HepG2 (cell line): ENCODE measurements around the gene NUAK2. TPM values are rescaled to one million over a fixed set of nuclear protein-coding genes. Genes with fewer than 3 reads are reported as not detected.

ENCODE experiments used
- ATAC-seq: fragments of 200-7000 bp; cut with Tn5 transposase; 3 replicates; pipeline ENCODE4 v1.9.1; 2020; ENCODE audit warnings: mild to moderate bottlenecking, moderate library complexity
- BruUV-seq: library from RNA; stranded (reverse); fragments of 400-500 nt; replicated peaks from 2 replicates; lab custom pipeline; 2021; lab: Mats Ljungman, UMichigan
- CTCF ChIA-PET: fragments of 300-600 bp; formaldehyde crosslinking; extraction: SDS; loops from one replicate; lab custom pipeline; 2021; ENCODE audit warnings: low total read pairs, inconsistent platforms, low intra/inter-chr PET ratio; lab: Yijun Ruan, JAX
- POLR2A ChIA-PET: fragments of 350-600 bp; sonication (Branson Sonifier 250); formaldehyde crosslinking; loops from one replicate; lab custom pipeline; 2020; ENCODE audit warnings: antibody characterized with exemption, inconsistent platforms; lab: Yijun Ruan, JAX
- DNase-seq: peaks from one replicate; pipeline ENCODE4 v3.0.0-alpha.2; 2015; ENCODE audit warnings: low spot score
- FAIRE-seq: peaks from 3 replicates; lab custom pipeline; 2011; peaks lifted over from hg19 to GRCh38; lab: Jason Lieb, UNC
- H2AFZ ChIP-seq: one replicate; pipeline ENCODE4 v1.6.1; 2011; ENCODE audit warnings: low read length, inconsistent platforms
- H3K27ac ChIP-seq: fragments of 300-600 bp; 3 replicates; pipeline ENCODE4 v1.8.0; 2011; ENCODE audit warnings: mixed run types, mild to moderate bottlenecking, mixed read lengths, low read length, inconsistent platforms; ENCODE audit not compliant: insufficient read depth; ENCODE audit errors: extremely low read length
- H3K27me3 ChIP-seq, 2 experiments: fragments of 200-600 bp in 1 of 2; 2 replicates in 1 of 2; 3 replicates in 1 of 2; pipeline versions ENCODE4 v1.6.0 to v1.8.0; 2011; ENCODE audit warnings: low read length in 2 of 2, mild to moderate bottlenecking in 2 of 2, moderate library complexity in 2 of 2, inconsistent platforms in 1 of 2; ENCODE audit not compliant: insufficient read depth in 2 of 2, control insufficient read depth in 1 of 2
- H3K36me3 ChIP-seq, 2 experiments: fragments of 200-600 bp in 1 of 2; replicated peaks in 1 of 2; 2 replicates in 1 of 2; 3 replicates in 1 of 2; pipeline versions ENCODE4 v1.5.1 to v1.8.0; 2011; ENCODE audit warnings: low read length in 2 of 2, inconsistent platforms in 1 of 2; ENCODE audit not compliant: insufficient read depth in 2 of 2, control insufficient read depth in 1 of 2
- H3K4me1 ChIP-seq: 2 replicates; pipeline ENCODE4 v1.5.1; 2012; ENCODE audit warnings: low read length, inconsistent platforms; ENCODE audit not compliant: insufficient read depth
- H3K4me2 ChIP-seq: 2 replicates; pipeline ENCODE4 v1.6.0; 2011; ENCODE audit warnings: low read depth, low read length, inconsistent platforms
- H3K4me3 ChIP-seq, 3 experiments: fragments of 200-600 bp in 1 of 3; sonication (generic), shearing (Covaris generic) in 1 of 3; replicated peaks in 1 of 3; 2 replicates each; pipeline ENCODE4 v1.5.1; 2011 to 2016; ENCODE audit warnings: low read length in 3 of 3, inconsistent platforms in 2 of 3, low read depth in 2 of 3, mild to moderate bottlenecking in 2 of 3, control low read depth in 1 of 3, mixed read lengths in 1 of 3; ENCODE audit not compliant: insufficient read depth in 1 of 3
- H3K79me2 ChIP-seq: one replicate; pipeline ENCODE4 v1.6.1; 2011; ENCODE audit warnings: low read length, inconsistent platforms; ENCODE audit not compliant: insufficient read depth
- H3K9ac ChIP-seq: 2 replicates; pipeline ENCODE4 v1.6.0; 2011; ENCODE audit warnings: mild to moderate bottlenecking, low read depth, low read length, inconsistent platforms; ENCODE audit not compliant: insufficient read depth
- H3K9me3 ChIP-seq: 2 replicates; pipeline ENCODE4 v1.5.1; 2012; ENCODE audit warnings: mild to moderate bottlenecking, low read length
- H4K20me1 ChIP-seq: 2 replicates; pipeline ENCODE4 v1.6.0; 2011; ENCODE audit warnings: inconsistent platforms, mild to moderate bottlenecking, low read length, moderate library complexity; ENCODE audit not compliant: insufficient read depth
- ERF ChIP-seq: IDR thresholded peaks from 2 replicates; pipeline ENCODE4 v1.6.1; 2018; ENCODE audit warnings: missing biosample characterization, missing genetic modification reagents
- HNRNPL ChIP-seq: fragments of 200-400 bp; formaldehyde crosslinking; IDR thresholded peaks from 2 replicates; pipeline ENCODE4 v1.6.1; 2017; ENCODE audit warnings: mild to moderate bottlenecking, low read depth, low read length
- KDM2A ChIP-seq: sonication (generic); formaldehyde crosslinking; IDR thresholded peaks from 2 replicates; pipeline ENCODE4 v1.4.0; 2020; ENCODE audit warnings: low read depth, missing genetic modification reagents, borderline replicate concordance
- MEF2D ChIP-seq: sonication (generic); formaldehyde crosslinking; IDR thresholded peaks from 2 replicates; pipeline ENCODE4 v1.5.1; 2020; ENCODE audit warnings: mild to moderate bottlenecking, missing genetic modification reagents
- MEIS2 ChIP-seq: sonication (generic); formaldehyde crosslinking; IDR thresholded peaks from 2 replicates; pipeline ENCODE4 v1.9.0; 2021; ENCODE audit warnings: mild to moderate bottlenecking, missing genetic modification reagents
- REL ChIP-seq: sonication (generic); formaldehyde crosslinking; conservative IDR thresholded peaks from 2 replicates; pipeline ENCODE4 v1.8.0; 2022; ENCODE audit warnings: mild to moderate bottlenecking, missing genetic modification reagents, moderate library complexity
- RNF2 ChIP-seq: fragments of 450-650 bp; conservative IDR thresholded peaks from 2 replicates; pipeline ENCODE4 v1.6.1; 2016; ENCODE audit warnings: low read depth
- SAP130 ChIP-seq: IDR thresholded peaks from 2 replicates; pipeline ENCODE4 v1.6.1; 2016; ENCODE audit warnings: low read depth
- SP4 ChIP-seq: sonication (generic); formaldehyde crosslinking; IDR thresholded peaks from 2 replicates; pipeline ENCODE4 v1.8.1; 2023; ENCODE audit warnings: mild to moderate bottlenecking, missing genetic modification reagents
- TEAD3 ChIP-seq: optimal IDR thresholded peaks from 2 replicates; pipeline ENCODE3; 2016; ENCODE audit warnings: borderline replicate concordance
- ZC3H13 ChIP-seq: sonication (generic); formaldehyde crosslinking; IDR thresholded peaks from 2 replicates; pipeline ENCODE4 v1.8.1; 2023; ENCODE audit warnings: mild to moderate bottlenecking, missing genetic modification reagents, moderate library complexity
- ZNF136 ChIP-seq: sonication (generic); formaldehyde crosslinking; IDR thresholded peaks from 2 replicates; pipeline ENCODE4 v1.8.1; 2022; ENCODE audit warnings: low read depth, mild to moderate bottlenecking, moderate library complexity, missing genetic modification reagents
- ZNF839 ChIP-seq: sonication (generic); formaldehyde crosslinking; IDR thresholded peaks from 2 replicates; pipeline ENCODE4 v1.4.0; 2020; ENCODE audit warnings: missing genetic modification reagents, mild to moderate bottlenecking, borderline replicate concordance
- WGBS: methylation state at CpG from one replicate; pipeline ENCODE4 v1.1.6; 2017; ENCODE audit warnings: low lambda C conversion rate; 5-methylcytosine and 5-hydroxymethylcytosine counted together
- in situ Hi-C: cut with HindIII; loops from 2 replicates; pipeline ENCODE4 v1.10.0; 2017; ENCODE audit warnings: low pct_unique_long_range_greater_than_20kb; ENCODE audit not compliant: extremely low pct_ligation_motif_present
- intact Hi-C: fragments of 100-400 bp; cut with micrococcal nuclease; formaldehyde crosslinking; loops from one replicate; pipeline ENCODE4 v1.10.0; 2022; ENCODE audit not compliant: unreplicated experiment
- polyA plus RNA-seq, 8 experiments: library from polyadenylated mRNA; depleted of rRNA in 3 of 8; stranded (reverse) in 7 of 8; unstranded in 1 of 8; fragments of >200 nt; fragmentation: Illumina TruSeq in 4 of 8; extraction: Trizol in 4 of 8; gene quantifications; 2 replicates each; pipeline versions ENCODE4 v1.2.1 to v1.2.3, GENCODE V29; 2011 to 2016; ENCODE audit warnings: low read depth in 4 of 8, missing spikeins in 1 of 8, mixed read lengths in 1 of 8; ENCODE audit not compliant: insufficient read depth in 1 of 8
- total RNA-seq, 5 experiments: library from RNA; depleted of rRNA; stranded (reverse); fragments of >200 nt; fragmentation: Illumina TruSeq; extraction: Trizol; gene quantifications; 2 replicates each; pipeline ENCODE4 v1.2.3, GENCODE V29; 2016; ENCODE audit warnings: low read depth in 1 of 5
- TF ChIP-seq, protein P1 (sequence below): sonication (generic); formaldehyde crosslinking; IDR thresholded peaks from 2 replicates; pipeline ENCODE4 v1.4.0; 2020; ENCODE audit warnings: missing genetic modification reagents
- TF ChIP-seq, protein P2 (sequence below): sonication (generic); IDR thresholded peaks from 2 replicates; pipeline ENCODE4 v1.6.1; 2016; ENCODE audit warnings: low read depth, borderline replicate concordance

Gene NUAK2
- total and polyA plus RNA-seq, 2 of the 13 experiments (the other 11 are each of a cell fraction or from before 2014, with no cell fraction given), result 0.75 to 1.1 TPM

DNA sequence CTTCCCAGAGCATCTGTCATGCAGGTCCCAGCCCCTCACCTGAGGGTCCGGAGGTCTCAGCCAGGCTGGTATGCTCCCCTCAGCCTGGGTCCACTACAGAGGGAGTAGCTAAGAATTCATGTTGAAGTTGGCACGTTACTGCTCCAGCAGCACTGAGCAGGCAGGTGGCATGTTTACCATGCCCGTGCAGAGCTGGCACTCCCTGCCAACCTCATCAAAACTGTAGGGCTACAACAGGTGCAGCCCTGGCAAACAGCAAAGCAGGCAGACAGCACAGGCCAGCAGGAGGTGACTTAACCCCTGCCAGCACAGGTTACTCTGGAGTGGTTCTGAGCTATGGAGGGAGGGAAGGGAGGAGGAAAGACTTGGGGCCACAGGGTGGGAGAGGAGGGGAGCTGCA lies 46.4 kb downstream of the NUAK2 start:
- Histone ChIP-seq H3K4me1 (peaks cover 32% of the 10 kb centered on the region), H3K36me3 (no peaks in the 10 kb centered on the region), H4K20me1 (no peaks in the 10 kb centered on the region), H3K4me3 (no peak overlapping the region), H3K4me2 (no peak overlapping the region), H2AFZ (no peak overlapping the region), H3K27ac (no peak overlapping the region), H3K9me3 (no peaks in the 10 kb centered on the region), H3K9ac (no peak overlapping the region), H3K79me2 (no peaks in the 10 kb centered on the region), H3K27me3 (peaks cover 2 to 28% of the 10 kb centered on the region in 2 experiments; a peak in 4 of 5 replicates)
- intact Hi-C loops, result loop anchor here (2.0 kb wide), 1 partner anchor 20 kb away; no protein-coding TSS in a partner anchor
- no peak for TF ChIP-seq ZNF136 (CRISPR knock-in tag)
- TF ChIP-seq ZNF839 (CRISPR knock-in tag), result no peak
- 0 out of 2 replicates have a peak, but pooled peaks have one; percentile 37 for TF ChIP-seq HNRNPL
- CTCF ChIA-PET, result interaction anchor here (5.5 kb wide), 1 partner anchor 49 kb away, joined by 150 read pairs; the partner anchor contains the start of gene NUAK2
- FAIRE-seq, result no peak
- POLR2A ChIA-PET, result interaction anchor here (1.2 to 3.3 kb wide), 4 partner anchors 10 to 49 kb away, joined by 3 to 32 read pairs (median 17); no protein-coding TSS in a partner anchor
- in situ Hi-C loops, result no loop called here
- no peak for DNase-seq
- no TSS peak for BruUV-seq
- ATAC-seq, result no peak
- WGBS, result 58% methylated on average over 3 of the region's 3 CpGs

DNA sequence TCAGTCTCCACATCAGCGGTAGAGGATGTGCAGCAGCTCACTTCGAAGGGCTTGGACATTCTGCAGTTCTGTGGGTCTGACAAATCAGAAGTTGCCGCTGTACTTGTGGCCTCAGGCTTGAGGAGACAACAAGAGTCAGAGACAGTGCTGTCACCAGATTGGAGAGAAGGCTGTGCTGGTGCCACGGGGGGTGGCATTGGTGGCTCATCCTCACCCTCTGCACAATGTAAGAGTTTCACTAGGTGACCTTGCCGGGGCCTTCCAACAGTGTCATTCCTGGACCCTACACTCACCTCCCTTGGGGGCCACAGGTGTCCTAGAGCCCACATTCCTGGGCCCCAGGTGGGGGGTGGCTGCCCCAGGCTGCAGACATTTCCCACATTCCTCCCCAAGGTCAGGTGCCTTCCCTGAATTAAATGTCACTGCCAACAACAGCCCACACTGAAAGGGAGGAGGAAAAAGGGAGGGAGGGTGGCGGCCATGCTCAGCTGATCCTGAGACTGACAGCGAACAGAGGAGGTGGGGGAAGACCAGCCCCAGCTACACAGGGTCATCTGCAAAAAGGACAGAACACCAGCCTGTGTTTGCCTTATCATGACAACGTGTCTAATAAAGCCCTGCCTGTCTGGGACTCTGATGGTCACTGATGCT lies 47.4 kb downstream of the NUAK2 start:
- intact Hi-C loops, result loop anchor here (2.0 kb wide), 1 partner anchor 21 kb away; no protein-coding TSS in a partner anchor
- TF ChIP-seq, protein P1, sequence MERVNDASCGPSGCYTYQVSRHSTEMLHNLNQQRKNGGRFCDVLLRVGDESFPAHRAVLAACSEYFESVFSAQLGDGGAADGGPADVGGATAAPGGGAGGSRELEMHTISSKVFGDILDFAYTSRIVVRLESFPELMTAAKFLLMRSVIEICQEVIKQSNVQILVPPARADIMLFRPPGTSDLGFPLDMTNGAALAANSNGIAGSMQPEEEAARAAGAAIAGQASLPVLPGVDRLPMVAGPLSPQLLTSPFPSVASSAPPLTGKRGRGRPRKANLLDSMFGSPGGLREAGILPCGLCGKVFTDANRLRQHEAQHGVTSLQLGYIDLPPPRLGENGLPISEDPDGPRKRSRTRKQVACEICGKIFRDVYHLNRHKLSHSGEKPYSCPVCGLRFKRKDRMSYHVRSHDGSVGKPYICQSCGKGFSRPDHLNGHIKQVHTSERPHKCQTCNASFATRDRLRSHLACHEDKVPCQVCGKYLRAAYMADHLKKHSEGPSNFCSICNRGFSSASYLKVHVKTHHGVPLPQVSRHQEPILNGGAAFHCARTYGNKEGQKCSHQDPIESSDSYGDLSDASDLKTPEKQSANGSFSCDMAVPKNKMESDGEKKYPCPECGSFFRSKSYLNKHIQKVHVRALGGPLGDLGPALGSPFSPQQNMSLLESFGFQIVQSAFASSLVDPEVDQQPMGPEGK (CRISPR knock-in tag), result peak; percentile 79
- TF ChIP-seq, protein P2, sequence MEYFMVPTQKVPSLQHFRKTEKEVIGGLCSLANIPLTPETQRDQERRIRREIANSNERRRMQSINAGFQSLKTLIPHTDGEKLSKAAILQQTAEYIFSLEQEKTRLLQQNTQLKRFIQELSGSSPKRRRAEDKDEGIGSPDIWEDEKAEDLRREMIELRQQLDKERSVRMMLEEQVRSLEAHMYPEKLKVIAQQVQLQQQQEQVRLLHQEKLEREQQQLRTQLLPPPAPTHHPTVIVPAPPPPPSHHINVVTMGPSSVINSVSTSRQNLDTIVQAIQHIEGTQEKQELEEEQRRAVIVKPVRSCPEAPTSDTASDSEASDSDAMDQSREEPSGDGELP, result peak; percentile 68; the same call in 1 of the 2 replicates
- no peak for TF ChIP-seq RNF2
- peak; percentile 51 for TF ChIP-seq TEAD3 (CRISPR knock-in tag)
- 0 out of 2 replicates have a peak, but pooled peaks have one; percentile 33 for TF ChIP-seq ZC3H13 (CRISPR knock-in tag)
- TF ChIP-seq KDM2A (CRISPR knock-in tag), result no peak
- TF ChIP-seq ERF (CRISPR knock-in tag), result no peak
- TF ChIP-seq MEF2D, result no peak
- TF ChIP-seq MEIS2 (CRISPR knock-in tag), result no peak
- TF ChIP-seq REL (CRISPR knock-in tag), result no peak
- no peak for TF ChIP-seq SP4
- peak; percentile 28; the same call in 1 of the 2 replicates for TF ChIP-seq SAP130 (CRISPR knock-in tag)

More for the DNA sequence above, 47.4 kb downstream of the NUAK2 start:
- Histone ChIP-seq H3K9ac (no peak overlapping the region), H4K20me1 (no peaks in the 10 kb centered on the region), H3K79me2 (no peaks in the 10 kb centered on the region), H3K9me3 (no peaks in the 10 kb centered on the region), H3K27me3 (peaks cover 2 to 29% of the 10 kb centered on the region in 2 experiments; a peak in 4 of 5 replicates), H3K27ac (no peak overlapping the region), H3K4me2 (no peak overlapping the region; the same call in 1 of the 2 replicates), H3K4me1 (peaks cover 32% of the 10 kb centered on the region), H3K4me3 (no peak overlapping the region), H2AFZ (no peak overlapping the region), H3K36me3 (no peaks in the 10 kb centered on the region)
- in situ Hi-C loops, result loop anchor here (5.0 kb wide), 1 partner anchor 48 kb away; the partner anchor contains the start of gene NUAK2
- FAIRE-seq (no peak), DNase-seq (peak; percentile 46), ATAC-seq (peak; percentile 30)
- ChIA-PET POLR2A (interaction anchor here (1.0 to 3.3 kb wide), 7 partner anchors 10 to 50 kb away, joined by 3 to 32 read pairs (median 5); partner anchors contain the start of gene NUAK2), CTCF (interaction anchor here (1.1 to 5.5 kb wide), 5 partner anchors 10 to 62 kb away, joined by 4 to 150 read pairs (median 6); partner anchors contain the start of gene NUAK2)
- BruUV-seq, result no TSS peak
- WGBS, result 14% methylated on average over 8 of the region's 8 CpGs
